H54 (cell line): Measurements from ENCODE around the gene ZNF428.
A peak's percentile ranks its signal among the peaks of the same experiment; 100 is the strongest.

Experiments used
- DNase-seq: peaks from one replicate; pipeline ENCODE4 v3.0.0; 2011; ENCODE audit warnings: low spot score, mixed read lengths; ENCODE audit not compliant: insufficient read length
- FAIRE-seq: peaks from 3 replicates; lab custom pipeline; 2011; peaks lifted over from hg19 to GRCh38; lab: Jason Lieb, UNC
- POLR2A ChIP-seq: IDR thresholded peaks from 2 replicates; pipeline ENCODE4 v1.6.1; 2011; ENCODE audit warnings: low read depth, mild to moderate bottlenecking, low read length

ZNF428 gene, protein sequence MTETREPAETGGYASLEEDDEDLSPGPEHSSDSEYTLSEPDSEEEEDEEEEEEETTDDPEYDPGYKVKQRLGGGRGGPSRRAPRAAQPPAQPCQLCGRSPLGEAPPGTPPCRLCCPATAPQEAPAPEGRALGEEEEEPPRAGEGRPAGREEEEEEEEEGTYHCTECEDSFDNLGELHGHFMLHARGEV

DNA sequence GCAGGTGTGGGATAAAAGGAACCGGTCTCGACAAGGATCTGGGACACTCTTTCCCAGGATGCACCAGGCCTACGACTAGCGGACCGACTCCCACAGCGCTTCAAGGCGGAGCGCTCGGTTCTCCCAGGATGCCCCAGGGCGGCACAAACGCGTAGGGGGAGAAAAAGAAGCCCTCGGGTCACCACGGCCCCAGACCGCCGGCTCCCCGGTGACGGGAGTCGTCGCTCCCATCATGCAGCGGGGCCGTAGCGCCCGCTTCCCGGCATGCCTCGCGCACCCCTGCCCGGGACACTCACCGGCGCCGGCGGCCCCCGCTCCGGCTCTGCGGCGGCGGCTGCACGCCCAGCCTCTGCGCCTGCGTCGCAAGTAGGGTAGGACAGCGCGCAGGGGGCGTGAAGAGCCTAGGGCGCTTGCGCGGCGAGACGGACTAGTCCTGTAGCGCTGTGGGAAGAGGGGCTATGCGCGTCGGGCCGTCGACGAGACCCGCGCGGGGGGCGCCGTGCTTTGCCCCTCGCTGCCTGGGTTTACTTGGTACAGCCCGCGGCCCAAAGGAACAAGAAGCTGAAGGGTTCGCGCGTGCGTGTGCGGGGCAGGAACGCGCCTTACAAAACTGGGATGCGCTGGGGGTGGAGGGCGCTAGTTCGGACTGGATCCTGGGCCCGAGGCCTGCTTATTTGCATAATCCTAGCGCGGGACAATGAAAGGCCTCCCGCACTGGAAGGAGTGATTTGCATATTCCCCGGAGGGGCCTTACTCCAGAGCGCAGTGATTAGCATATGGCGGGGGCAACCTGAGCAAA lies at the start of gene ZNF428:
ZNF428 (minus strand) TSS at position 368 of the 799 bp plus-strand sequence. CDS start 5,325 bp downstream, outside the sequence.
- FAIRE-seq (peak; percentile 41), DNase-seq (peak; percentile 97)
- peak; percentile 91 for TF ChIP-seq POLR2A

GRCh38 chr19:43668406-43669109 lies 49.1 kb upstream of the ZNF428 start:
- peak; percentile 96 for DNase-seq
- FAIRE-seq, result peak; percentile 55
- TF ChIP-seq POLR2A, result peak; percentile 54

DNA sequence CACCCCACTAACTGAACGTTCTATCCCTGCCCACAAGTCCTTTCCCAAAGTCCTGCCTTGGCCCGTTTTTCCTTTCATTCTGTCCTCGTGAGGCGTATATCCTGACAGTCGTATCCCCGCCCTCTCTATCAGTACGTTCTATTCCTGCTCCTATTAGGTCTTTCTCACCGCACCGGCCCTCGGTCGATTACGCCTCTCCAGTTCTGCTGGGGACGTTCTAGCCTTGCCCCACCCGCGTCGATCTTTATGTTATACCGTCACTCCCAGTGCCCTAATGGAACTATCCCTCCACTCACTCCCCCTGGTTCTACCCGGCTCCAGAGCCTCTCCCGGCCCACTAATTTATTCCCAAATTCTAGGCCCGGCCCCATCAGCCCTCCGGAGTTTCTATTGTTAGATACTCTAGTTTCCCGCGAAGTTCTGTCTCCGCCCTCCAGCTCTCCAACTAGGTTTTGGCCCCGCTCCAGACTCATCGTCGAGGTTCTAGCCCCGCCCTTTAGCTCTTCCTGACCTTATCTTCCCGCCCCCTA lies 48.5 kb upstream of the ZNF428 start:
- FAIRE-seq (no peak), DNase-seq (no peak)
- no peak for TF ChIP-seq POLR2A

DNA sequence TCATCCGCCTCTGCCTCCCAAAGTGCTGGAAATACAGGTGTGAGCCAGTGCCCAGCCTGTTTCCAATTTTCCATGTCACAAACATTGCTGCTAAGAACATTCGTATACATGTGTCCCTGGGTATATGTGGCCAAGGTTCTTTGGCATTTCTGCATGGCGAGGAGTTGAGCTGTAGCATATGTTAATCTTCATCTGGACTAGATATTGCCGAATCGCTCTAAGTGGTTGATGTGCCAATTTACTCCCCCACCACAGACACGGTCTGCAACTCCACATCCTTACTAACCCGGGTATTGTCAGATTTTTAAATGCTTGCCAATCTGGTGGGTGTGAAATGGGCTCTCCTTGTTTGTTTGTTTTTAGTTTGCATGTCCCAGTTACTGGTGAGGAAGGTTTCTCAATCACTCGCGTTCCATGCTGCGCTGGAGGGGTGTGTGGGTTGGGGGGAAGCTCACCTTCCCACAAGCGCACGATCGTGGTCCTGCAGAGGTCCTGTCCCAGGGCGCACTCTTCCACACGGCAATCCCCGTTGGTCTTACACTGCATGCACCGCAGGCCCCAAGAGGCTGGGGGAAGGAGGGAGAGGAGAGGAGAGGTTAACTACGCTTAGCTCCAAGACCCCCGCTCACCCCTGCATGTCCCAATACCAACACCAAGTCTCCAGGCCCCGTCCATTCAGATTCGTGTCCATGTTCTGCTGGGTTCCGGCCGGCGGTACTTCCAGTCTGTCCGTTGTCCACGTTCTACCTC lies 47.9 kb upstream of the ZNF428 start:
- DNase-seq, result no peak
- no peak for TF ChIP-seq POLR2A
- FAIRE-seq, result no peak

DNA sequence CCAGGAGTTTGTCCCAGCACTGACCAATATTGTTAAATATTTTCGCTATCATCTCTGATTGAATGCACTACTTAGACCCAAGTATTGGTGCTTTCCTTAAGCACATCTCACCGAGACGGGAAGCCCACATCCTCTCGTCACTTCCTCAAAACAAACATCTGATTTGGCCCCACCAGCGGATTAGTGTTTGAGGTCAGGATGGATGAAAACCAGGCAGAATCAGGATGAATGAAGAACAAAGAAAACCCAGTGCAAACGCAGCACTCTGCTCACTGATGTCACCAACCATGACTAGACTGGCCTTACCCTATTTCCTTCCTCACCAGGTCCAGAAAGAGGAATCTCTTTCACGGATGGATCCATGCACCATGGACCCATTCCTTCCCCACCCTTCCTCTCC lies 44.6 kb upstream of the ZNF428 start:
- TF ChIP-seq POLR2A, result no peak
- no peak for DNase-seq
- no peak for FAIRE-seq

DNA sequence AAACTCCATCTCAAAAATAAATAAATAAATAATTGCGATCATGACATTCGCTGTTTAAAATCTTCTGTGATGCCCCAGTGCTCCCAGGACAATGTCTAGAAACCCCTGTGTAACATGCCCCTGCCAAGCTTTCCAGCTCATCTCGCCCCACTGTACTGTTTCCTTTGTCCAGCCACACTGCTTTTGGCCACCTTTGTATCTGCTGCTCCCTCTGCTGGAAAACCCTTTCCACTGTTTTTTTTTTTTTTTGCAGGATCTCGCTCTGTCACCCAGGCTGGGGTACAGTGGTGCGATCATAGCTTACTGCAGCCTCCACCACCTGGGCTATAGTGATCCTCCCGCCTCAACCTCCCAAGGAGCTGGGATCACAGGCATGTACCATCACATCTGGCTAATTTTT lies 43.1 kb upstream of the ZNF428 start:
- TF ChIP-seq POLR2A, result no peak
- FAIRE-seq, result no peak
- DNase-seq, result no peak

DNA sequence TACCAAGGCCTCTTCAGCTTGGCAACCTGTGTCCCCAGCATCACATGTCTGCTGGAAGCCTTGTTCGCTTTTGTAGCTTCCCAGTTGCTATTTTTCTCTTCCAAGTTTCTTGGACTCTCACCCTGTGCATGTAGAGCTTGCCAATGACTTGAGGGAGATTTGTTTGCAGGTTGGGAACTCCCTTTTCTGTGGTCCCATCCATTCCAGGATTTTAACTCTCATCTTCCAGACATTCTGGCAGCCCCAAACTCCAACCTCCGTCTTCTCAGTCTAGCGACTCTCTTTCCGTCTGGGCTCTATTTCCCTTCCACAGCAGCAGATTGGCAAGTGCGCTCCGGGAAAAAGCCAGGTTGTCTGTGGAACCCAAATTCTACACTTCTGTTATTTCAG lies 41.5 kb upstream of the ZNF428 start:
- DNase-seq, result no peak
- TF ChIP-seq POLR2A, result no peak
- no peak for FAIRE-seq

- TF ChIP-seq POLR2A, result no peak
- FAIRE-seq (no peak), DNase-seq (no peak)
Observed at GRCh38 chr19:43660301-43660970, 41.0 kb upstream of the ZNF428 start.

DNA sequence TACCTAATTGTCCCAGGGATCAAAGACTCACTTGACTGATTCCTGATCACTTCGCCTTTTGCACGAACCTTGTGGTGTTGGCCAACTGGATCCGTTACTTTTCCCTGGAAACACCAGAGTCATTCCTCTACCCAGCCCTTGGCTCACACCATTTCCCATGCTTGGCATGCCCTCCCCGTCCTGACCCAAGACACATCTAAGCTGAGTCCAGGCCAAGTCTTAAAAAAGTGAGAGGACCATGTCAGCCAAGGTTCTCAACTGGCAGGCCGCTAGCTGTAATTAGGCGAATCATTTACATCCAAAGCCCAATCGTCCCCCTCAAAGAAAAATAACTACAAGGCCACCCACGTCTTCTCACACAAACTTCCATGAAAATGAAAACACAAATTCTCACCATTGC lies 39.1 kb upstream of the ZNF428 start:
- DNase-seq (no peak), FAIRE-seq (no peak)
- no peak for TF ChIP-seq POLR2A

DNA sequence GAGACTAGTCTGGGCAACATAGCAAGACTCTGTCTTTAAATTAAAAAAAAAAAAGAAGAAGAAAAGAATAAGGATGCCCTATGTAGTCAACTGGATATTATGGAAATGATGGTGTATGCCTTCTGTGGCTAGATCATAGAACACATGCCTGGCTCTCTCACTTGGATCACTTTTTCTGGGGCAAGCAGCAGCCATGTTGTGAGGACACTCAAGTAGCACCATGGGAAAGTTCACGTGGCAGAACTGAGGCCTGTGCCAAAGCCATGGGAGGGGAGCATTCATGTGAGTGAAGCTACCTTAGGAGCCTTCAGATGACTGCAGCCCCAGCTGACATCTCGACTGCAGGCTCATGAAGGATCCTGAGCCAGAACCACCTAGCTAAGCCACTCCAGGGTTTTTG lies 38.6 kb upstream of the ZNF428 start:
- DNase-seq (no peak), FAIRE-seq (no peak)
- TF ChIP-seq POLR2A, result no peak

DNA sequence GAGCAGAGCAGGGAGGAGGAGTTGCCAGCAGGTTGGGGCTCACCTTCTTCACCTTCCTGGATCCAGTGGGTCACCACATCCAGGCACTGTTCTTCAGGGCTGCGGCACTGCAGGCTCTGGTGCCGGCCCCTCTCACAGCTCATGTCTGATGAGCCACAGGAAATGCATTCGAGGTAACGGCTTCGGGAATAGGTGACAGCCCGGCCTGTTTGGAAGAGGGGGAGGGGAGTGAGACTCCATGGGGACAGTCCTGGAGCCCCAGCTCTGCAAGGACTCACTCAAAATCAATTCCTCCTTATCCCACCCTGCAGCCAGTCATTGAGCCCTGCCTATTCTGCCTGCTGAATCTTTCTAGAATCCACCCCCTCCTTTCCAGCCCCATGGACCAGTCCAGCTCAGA lies 37.0 kb upstream of the ZNF428 start:
- no peak for FAIRE-seq
- no peak for TF ChIP-seq POLR2A
- DNase-seq, result no peak

GRCh38 chr19:43652546-43652874 lies 33.1 kb upstream of the ZNF428 start:
- DNase-seq, result no peak
- FAIRE-seq, result no peak
- TF ChIP-seq POLR2A, result no peak
